ENCODE measurements around the gene SLC9C2. TPM values are rescaled to one million over a fixed set of nuclear protein-coding genes. Genes with fewer than 3 reads are reported as not detected.

Gene SLC9C2
- polyA plus RNA-seq, 3 donors = not detected

DNA sequence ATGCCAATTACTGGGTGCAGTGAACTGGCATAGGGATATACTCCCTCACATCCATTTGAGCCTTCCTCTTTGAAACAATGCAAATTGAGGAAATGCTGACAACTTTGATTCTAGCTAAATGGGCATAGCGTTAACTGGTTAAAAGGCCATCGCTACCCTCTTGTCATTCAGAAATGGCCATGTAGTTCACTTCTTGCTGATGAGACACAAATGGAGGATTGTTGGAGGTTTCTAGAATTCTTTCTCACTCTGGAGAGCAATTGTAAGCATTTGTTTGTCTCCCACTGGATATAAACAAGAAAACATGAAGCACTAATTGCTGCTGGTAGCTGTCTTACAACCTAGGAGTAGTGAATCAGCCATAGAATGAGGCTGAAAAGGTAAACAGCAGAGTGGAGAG, 111.4 kb downstream of the SLC9C2 start:
- Mint-ChIP-seq H3K36me3 (peaks cover 32% of the 10 kb centered on the region in 2 donors), H3K9me3 (peaks cover 4 to 31% (median 12%) of the 10 kb centered on the region in 7 donors), H3K4me1 (no peaks in the 10 kb centered on the region), H3K27me3 (ENCODE audit: low read depth in 3 of 3) (peaks cover 0 to 2% (median 0%) of the 10 kb centered on the region in 3 donors), H3K4me3 (no peak overlapping the region), H3K27ac (no peak overlapping the region)
- Histone ChIP-seq H3K36me3 (replicated peaks in 1 of 2; ENCODE audit: control insufficient read depth in 1 of 2, insufficient read depth in 2 of 2, low read length in 2 of 2) (peaks cover 27 to 38% of the 10 kb centered on the region in 2 donors), H3K9ac (ENCODE audit: insufficient read depth, low read length, poor library complexity, severe bottlenecking) (no peak overlapping the region), H3K27ac (ENCODE audit: low read depth in 1 of 2, low read length in 2 of 2) (no peak overlapping the region), H3K9me3 (replicated peaks in 1 of 2; ENCODE audit: control insufficient read depth in 1 of 2, insufficient read depth in 1 of 2, low read length in 2 of 2) (peaks cover 7 to 19% of the 10 kb centered on the region in 2 donors), H3K4me3 (replicated peaks in 1 of 3; ENCODE audit: low read depth in 2 of 3, low read length in 3 of 3) (no peak overlapping the region), H4K20me1 (ENCODE audit: insufficient read depth, low read length) (no peaks in the 10 kb centered on the region), H3K79me2 (ENCODE audit: insufficient read depth, low read length) (no peaks in the 10 kb centered on the region), H3K4me1 (ENCODE audit: control insufficient read depth in 1 of 2, insufficient read depth in 2 of 2, low read length in 2 of 2) (no peaks in the 10 kb centered on the region), H3K4me2 (replicated peaks; ENCODE audit: extremely low read depth, low read length, poor library complexity, severe bottlenecking) (no peak overlapping the region), H3K27me3 (ENCODE audit: control insufficient read depth in 2 of 2, insufficient read depth in 2 of 2, low read length in 2 of 2) (no peaks in the 10 kb centered on the region), H2AFZ (ENCODE audit: insufficient read depth, low read depth, low read length, poor library complexity, severe bottlenecking) (no peak overlapping the region)
- DNase-seq = no peak
- TF ChIP-seq, protein P1, sequence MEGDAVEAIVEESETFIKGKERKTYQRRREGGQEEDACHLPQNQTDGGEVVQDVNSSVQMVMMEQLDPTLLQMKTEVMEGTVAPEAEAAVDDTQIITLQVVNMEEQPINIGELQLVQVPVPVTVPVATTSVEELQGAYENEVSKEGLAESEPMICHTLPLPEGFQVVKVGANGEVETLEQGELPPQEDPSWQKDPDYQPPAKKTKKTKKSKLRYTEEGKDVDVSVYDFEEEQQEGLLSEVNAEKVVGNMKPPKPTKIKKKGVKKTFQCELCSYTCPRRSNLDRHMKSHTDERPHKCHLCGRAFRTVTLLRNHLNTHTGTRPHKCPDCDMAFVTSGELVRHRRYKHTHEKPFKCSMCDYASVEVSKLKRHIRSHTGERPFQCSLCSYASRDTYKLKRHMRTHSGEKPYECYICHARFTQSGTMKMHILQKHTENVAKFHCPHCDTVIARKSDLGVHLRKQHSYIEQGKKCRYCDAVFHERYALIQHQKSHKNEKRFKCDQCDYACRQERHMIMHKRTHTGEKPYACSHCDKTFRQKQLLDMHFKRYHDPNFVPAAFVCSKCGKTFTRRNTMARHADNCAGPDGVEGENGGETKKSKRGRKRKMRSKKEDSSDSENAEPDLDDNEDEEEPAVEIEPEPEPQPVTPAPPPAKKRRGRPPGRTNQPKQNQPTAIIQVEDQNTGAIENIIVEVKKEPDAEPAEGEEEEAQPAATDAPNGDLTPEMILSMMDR (IDR thresholded peaks at IDR 0.05) = no peak
- WGBS (ENCODE audit: insufficient coverage) = 100% methylated on average over 1 of the region's 2 CpGs
- intact Hi-C loops (cut with micrococcal nuclease) = no loop called here

DNA sequence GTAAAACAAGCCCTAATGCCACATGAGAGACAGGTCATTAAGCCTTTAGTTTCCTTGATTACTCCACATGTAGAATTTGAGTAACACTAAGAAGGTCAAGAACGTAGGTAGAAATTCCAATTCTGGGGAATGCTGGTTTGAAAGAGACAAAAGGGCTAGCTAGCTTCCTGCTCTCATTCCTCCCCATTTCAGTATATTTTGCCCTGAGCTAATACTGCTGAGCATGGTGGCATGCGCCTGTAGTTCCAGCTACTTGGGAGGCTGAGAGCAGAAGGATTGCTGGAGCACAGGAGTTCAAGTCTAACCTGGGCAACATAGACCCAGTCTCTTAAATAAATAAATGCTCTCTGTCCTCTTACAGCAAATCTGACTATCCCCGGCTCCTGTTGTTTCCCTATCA, 112.9 kb downstream of the SLC9C2 start:
- H2AFZ ChIP-seq (ENCODE audit: insufficient read depth, low read depth, low read length, poor library complexity, severe bottlenecking) = no peak overlapping the region
- Mint-ChIP-seq H3K9me3 (peaks cover 4 to 21% (median 11%) of the 10 kb centered on the region in 7 donors), H3K4me1 (no peaks in the 10 kb centered on the region), H3K27me3 (ENCODE audit: low read depth in 3 of 3) (peaks cover 0 to 2% (median 0%) of the 10 kb centered on the region in 3 donors), H3K4me3 (no peak overlapping the region), H3K27ac (peak overlapping the region in 1 of 7 donors; percentile 31), H3K36me3 (peaks cover 47 to 48% of the 10 kb centered on the region in 2 donors)
- H3K79me2 ChIP-seq (ENCODE audit: insufficient read depth, low read length) = no peaks in the 10 kb centered on the region
- no peaks in the 10 kb centered on the region for H3K27me3 ChIP-seq (ENCODE audit: control insufficient read depth in 2 of 2, insufficient read depth in 2 of 2, low read length in 2 of 2)
- WGBS (ENCODE audit: insufficient coverage) = 100% methylated on average over 2 of the region's 3 CpGs
- no peak overlapping the region for H3K4me3 ChIP-seq (replicated peaks in 1 of 3; ENCODE audit: low read depth in 2 of 3, low read length in 3 of 3)
- TF ChIP-seq, protein P1 (IDR thresholded peaks at IDR 0.05) = no peak
- H3K36me3 ChIP-seq (replicated peaks in 1 of 2; ENCODE audit: control insufficient read depth in 1 of 2, insufficient read depth in 2 of 2, low read length in 2 of 2) = peaks cover 43 to 54% of the 10 kb centered on the region in 2 donors
- H3K9me3 ChIP-seq (replicated peaks in 1 of 2; ENCODE audit: control insufficient read depth in 1 of 2, insufficient read depth in 1 of 2, low read length in 2 of 2) = peaks cover 7 to 15% of the 10 kb centered on the region in 2 donors
- H4K20me1 ChIP-seq (ENCODE audit: insufficient read depth, low read length) = no peaks in the 10 kb centered on the region
- intact Hi-C loops (cut with micrococcal nuclease) = no loop called here
- no peak overlapping the region for H3K27ac ChIP-seq (ENCODE audit: low read depth in 1 of 2, low read length in 2 of 2)
- no peaks in the 10 kb centered on the region for H3K4me1 ChIP-seq (ENCODE audit: control insufficient read depth in 1 of 2, insufficient read depth in 2 of 2, low read length in 2 of 2)
- H3K9ac ChIP-seq (ENCODE audit: insufficient read depth, low read length, poor library complexity, severe bottlenecking) = no peak overlapping the region
- no peak overlapping the region for H3K4me2 ChIP-seq (replicated peaks; ENCODE audit: extremely low read depth, low read length, poor library complexity, severe bottlenecking)
- DNase-seq = no peak
